Esophagus muscularis mucosa (tissue), 4 donors: ENCODE data around the gene UBD. TPM values are rescaled to one million over a fixed set of nuclear protein-coding genes. Genes with fewer than 3 reads are reported as not detected.
A peak's percentile ranks its signal among the peaks of the same experiment; 100 is the strongest.

Experiments used
- DNase-seq: peaks from one replicate; pipeline ENCODE4 v3.0.0-alpha.2; 2017; ENCODE audit errors: extremely low spot score
- H3K27ac ChIP-seq, 4 donors: fragments of 200-600 bp; sonication (generic); replicated peaks in 1 of 4; 1 replicate in 3 of 4; 2 replicates in 1 of 4; pipeline ENCODE4 v1.5.1; 2016 to 2019; ENCODE audit warnings: mild to moderate bottlenecking in 1 of 4
- H3K27me3 ChIP-seq, 4 donors: fragments of 200-600 bp; sonication (generic); one replicate each; pipeline versions ENCODE4 v1.5.1 to v1.6.0; 2016 to 2019
- H3K36me3 ChIP-seq, 4 donors: fragments of 200-600 bp; sonication (generic); one replicate each; pipeline ENCODE4 v1.5.1; 2016 to 2019
- H3K4me1 ChIP-seq, 4 donors: fragments of 200-600 bp; sonication (generic); one replicate each; pipeline ENCODE4 v1.5.1; 2016 to 2019
- H3K4me3 ChIP-seq, 4 donors: fragments of 200-600 bp; sonication (generic); 1 replicate in 2 of 4; 2 replicates in 2 of 4; pipeline ENCODE4 v1.5.1; 2016 to 2019; ENCODE audit warnings: mild to moderate bottlenecking in 4 of 4, moderate library complexity in 1 of 4
- H3K9me3 ChIP-seq, 4 donors: fragments of 200-600 bp; sonication (generic); 1 replicate in 3 of 4; 2 replicates in 1 of 4; pipeline ENCODE4 v1.5.1; 2016 to 2019
- CTCF ChIP-seq, 3 experiments: fragments of 200-600 bp in 2 of 3; fragments of 450-650 bp in 1 of 3; sonication (generic) in 2 of 3; IDR thresholded peaks; one replicate each; pipeline ENCODE4 v1.5.1; 2017 to 2019; ENCODE audit warnings: antibody characterized with exemption in 3 of 3, mild to moderate bottlenecking in 2 of 3, moderate library complexity in 1 of 3
- EP300 ChIP-seq: sonication (generic); formaldehyde crosslinking; IDR thresholded peaks from one replicate; pipeline ENCODE4 v1.6.1; 2017; ENCODE audit warnings: antibody characterized with exemption
- POLR2A ChIP-seq: fragments of 450-650 bp; IDR thresholded peaks from one replicate; pipeline ENCODE4 v1.6.1; 2017; ENCODE audit warnings: antibody characterized with exemption, moderate library complexity, mild to moderate bottlenecking, low read depth
- POLR2AphosphoS5 ChIP-seq, 2 donors: sonication (generic); formaldehyde crosslinking; IDR thresholded peaks; one replicate each; pipeline ENCODE4 v1.6.1; 2017; ENCODE audit warnings: antibody characterized with exemption in 2 of 2
- WGBS: methylation state at CpG from one replicate; pipeline ENCODE4 v1.1.5; 2018; 5-methylcytosine and 5-hydroxymethylcytosine counted together
- intact Hi-C: fragments of 100-400 bp; cut with DNase I; formaldehyde crosslinking; loops from one replicate; pipeline ENCODE4 v1.15.1; 2023
- total RNA-seq, 4 donors: library from RNA; depleted of rRNA; stranded (reverse); fragments of >200 nt; gene quantifications; one replicate each; pipeline versions ENCODE4 v1.1.0 to v1.2.1, GENCODE V29; 2016

Gene UBD
- total RNA-seq, 4 donors from 2014 or later, result 0.50 TPM; not detected in 3

GRCh38 chr6:29564875-29565274 lies 5.3 kb upstream of the UBD start:
- H3K27me3 ChIP-seq, result peaks cover 0 to 41% (median 0%) of the 10 kb centered on the region in 4 donors
- no peak overlapping the region for H3K4me3 ChIP-seq
- no peaks in the 10 kb centered on the region for H3K4me1 ChIP-seq
- H3K36me3 ChIP-seq, result no peaks in the 10 kb centered on the region
- intact Hi-C loops, result no loop called here
- H3K27ac ChIP-seq, result no peak overlapping the region
- TF ChIP-seq POLR2AphosphoS5 (IDR thresholded peaks at IDR 0.05) (no peak), CTCF (IDR thresholded peaks at IDR 0.05) (no peak), POLR2A (no peak), EP300 (no peak)
- no peak for DNase-seq
- H3K9me3 ChIP-seq, result no peaks in the 10 kb centered on the region

- Histone ChIP-seq H3K4me3 (no peak overlapping the region), H3K9me3 (no peaks in the 10 kb centered on the region), H3K27ac (no peak overlapping the region), H3K4me1 (no peaks in the 10 kb centered on the region), H3K36me3 (no peaks in the 10 kb centered on the region), H3K27me3 (peaks cover 0 to 40% (median 0%) of the 10 kb centered on the region in 4 donors)
- intact Hi-C loops, result no loop called here
- TF ChIP-seq POLR2AphosphoS5 (IDR thresholded peaks at IDR 0.05) (no peak), CTCF (IDR thresholded peaks at IDR 0.05) (no peak)
- WGBS, result 72% methylated on average over 3 of the region's 3 CpGs
- no peak for DNase-seq
These were observed 4.0 kb upstream of the UBD start for GRCh38 chr6:29563435-29563965.

GRCh38 chr6:29561606-29562181 lies 2.2 kb upstream of the UBD start:
- Histone ChIP-seq H3K36me3 (no peaks in the 10 kb centered on the region), H3K27me3 (peaks cover 0 to 55% (median 2%) of the 10 kb centered on the region in 4 donors), H3K9me3 (no peaks in the 10 kb centered on the region), H3K4me1 (no peaks in the 10 kb centered on the region), H3K27ac (no peak overlapping the region), H3K4me3 (no peak overlapping the region)
- no peak for TF ChIP-seq EP300
- no peak for TF ChIP-seq POLR2AphosphoS5 (IDR thresholded peaks at IDR 0.05)
- TF ChIP-seq POLR2A, result no peak
- intact Hi-C loops, result no loop called here
- WGBS, result 53% methylated on average over 1 of the region's 1 CpG
- DNase-seq, result peak; percentile 34

GRCh38 chr6:29561091-29561490 lies 1.6 kb upstream of the UBD start:
- H3K9me3 ChIP-seq, result no peaks in the 10 kb centered on the region
- intact Hi-C loops, result no loop called here
- no peak overlapping the region for H3K27ac ChIP-seq
- no peak for TF ChIP-seq CTCF (IDR thresholded peaks at IDR 0.05)
- TF ChIP-seq POLR2A, result no peak
- no peak for TF ChIP-seq EP300
- no peak for TF ChIP-seq POLR2AphosphoS5 (IDR thresholded peaks at IDR 0.05)
- no peaks in the 10 kb centered on the region for H3K4me1 ChIP-seq
- DNase-seq, result no peak
- H3K4me3 ChIP-seq, result no peak overlapping the region
- peaks cover 0 to 59% (median 2%) of the 10 kb centered on the region in 4 donors for H3K27me3 ChIP-seq
- no peaks in the 10 kb centered on the region for H3K36me3 ChIP-seq

- intact Hi-C loops, result no loop called here
These were observed 973 bp downstream of the UBD start for GRCh38 chr6:29558439-29559079.

More at GRCh38 chr6:29558439-29559079, 973 bp downstream of the UBD start:
- H3K4me3 ChIP-seq, result no peak overlapping the region
- 90% methylated on average over 22 of the region's 22 CpGs for WGBS
- TF ChIP-seq EP300 (no peak), CTCF (IDR thresholded peaks at IDR 0.05) (no peak), POLR2AphosphoS5 (IDR thresholded peaks at IDR 0.05) (no peak), POLR2A (no peak)
- peaks cover 0 to 69% (median 8%) of the 10 kb centered on the region in 4 donors for H3K27me3 ChIP-seq
- H3K36me3 ChIP-seq, result no peaks in the 10 kb centered on the region
- no peaks in the 10 kb centered on the region for H3K9me3 ChIP-seq
- H3K27ac ChIP-seq, result no peak overlapping the region
- peaks cover 4 to 7% (median 7%) of the 10 kb centered on the region in 4 donors for H3K4me1 ChIP-seq
- DNase-seq, result peak; percentile 24
